Measurements from ENCODE around the gene NLGN2.

DNA sequence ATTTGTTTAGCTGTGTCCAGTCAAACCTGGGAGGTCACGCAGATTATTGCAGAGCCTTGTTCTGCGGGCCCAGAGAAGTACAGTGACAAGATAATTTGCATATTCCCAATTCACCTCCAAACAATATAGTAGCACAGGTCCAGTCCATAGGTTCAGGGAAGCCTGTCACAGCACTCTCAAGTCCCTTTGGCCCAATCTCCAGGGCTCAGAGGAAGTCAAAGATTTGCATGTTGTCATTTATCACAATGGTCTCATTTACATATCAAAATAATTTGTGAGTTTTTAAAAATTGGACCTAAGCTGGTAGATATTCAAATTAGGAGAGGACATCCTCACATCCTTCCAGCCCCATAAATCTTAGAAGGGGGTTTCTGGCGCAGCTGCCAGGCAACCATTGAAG, 59.9 kb downstream of the NLGN2 start:
- TF ChIP-seq, protein P1, sequence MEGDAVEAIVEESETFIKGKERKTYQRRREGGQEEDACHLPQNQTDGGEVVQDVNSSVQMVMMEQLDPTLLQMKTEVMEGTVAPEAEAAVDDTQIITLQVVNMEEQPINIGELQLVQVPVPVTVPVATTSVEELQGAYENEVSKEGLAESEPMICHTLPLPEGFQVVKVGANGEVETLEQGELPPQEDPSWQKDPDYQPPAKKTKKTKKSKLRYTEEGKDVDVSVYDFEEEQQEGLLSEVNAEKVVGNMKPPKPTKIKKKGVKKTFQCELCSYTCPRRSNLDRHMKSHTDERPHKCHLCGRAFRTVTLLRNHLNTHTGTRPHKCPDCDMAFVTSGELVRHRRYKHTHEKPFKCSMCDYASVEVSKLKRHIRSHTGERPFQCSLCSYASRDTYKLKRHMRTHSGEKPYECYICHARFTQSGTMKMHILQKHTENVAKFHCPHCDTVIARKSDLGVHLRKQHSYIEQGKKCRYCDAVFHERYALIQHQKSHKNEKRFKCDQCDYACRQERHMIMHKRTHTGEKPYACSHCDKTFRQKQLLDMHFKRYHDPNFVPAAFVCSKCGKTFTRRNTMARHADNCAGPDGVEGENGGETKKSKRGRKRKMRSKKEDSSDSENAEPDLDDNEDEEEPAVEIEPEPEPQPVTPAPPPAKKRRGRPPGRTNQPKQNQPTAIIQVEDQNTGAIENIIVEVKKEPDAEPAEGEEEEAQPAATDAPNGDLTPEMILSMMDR (IDR thresholded peaks at IDR 0.05), result no peak
- no peak for TF ChIP-seq EZH2 (IDR thresholded peaks at IDR 0.05; ENCODE audit: borderline replicate concordance, insufficient read depth, low read depth, low read length, poor library complexity, severe bottlenecking)
